HL-60 (cell line): ENCODE data around the gene SAMD10.

ENCODE experiments used
- DNase-seq, 2 experiments: peaks; one replicate each; pipeline ENCODE4 v3.0.0-alpha.2; 2010 to 2020; ENCODE audit warnings: low read depth in 1 of 2, low spot score in 1 of 2
- H3K27ac ChIP-seq: fragments of 250-450 bp; sonication (Bioruptor Pico); replicated peaks from 2 replicates; pipeline ENCODE4 v1.5.1; 2020; ENCODE audit warnings: mild to moderate bottlenecking, moderate library complexity
- H3K27me3 ChIP-seq: fragments of 250-450 bp; sonication (Bioruptor Pico); 2 replicates; pipeline ENCODE4 v1.5.1; 2021; ENCODE audit warnings: mild to moderate bottlenecking, moderate library complexity; ENCODE audit not compliant: insufficient read depth, poor library complexity, severe bottlenecking
- H3K4me3 ChIP-seq: replicated peaks from 2 replicates; pipeline ENCODE4 v1.5.1; 2011; ENCODE audit warnings: mild to moderate bottlenecking, control low read depth, low read length; ENCODE audit not compliant: insufficient read depth
- CTCF ChIP-seq: IDR thresholded peaks from one replicate; pipeline ENCODE4 v1.5.1; 2011; ENCODE audit warnings: low read length, control low read depth, inconsistent platforms; ENCODE audit not compliant: insufficient read depth
- GABPA ChIP-seq: IDR thresholded peaks from 2 replicates; pipeline ENCODE4 v1.6.1; 2012; ENCODE audit warnings: low read depth
- POLR2AphosphoS5 ChIP-seq: IDR thresholded peaks from 2 replicates; pipeline ENCODE4 v1.6.1; 2012; ENCODE audit warnings: low read depth
- REST ChIP-seq: IDR thresholded peaks from 2 replicates; pipeline ENCODE4 v1.6.1; 2012; ENCODE audit warnings: low read depth; ENCODE audit not compliant: insufficient replicate concordance
- SPI1 ChIP-seq: IDR thresholded peaks from 2 replicates; pipeline ENCODE4 v1.6.1; 2012; ENCODE audit warnings: low read depth, mild to moderate bottlenecking, borderline replicate concordance

The SAMD10 gene

GRCh38 chr20:63956664-63957003, 22.8 kb downstream of the SAMD10 start:
- TF ChIP-seq GABPA (no peak), REST (no peak)
- peak overlapping the region; percentile 70 for H3K27ac ChIP-seq

GRCh38 chr20:63955827-63956663, 23.4 kb downstream of the SAMD10 start, which contains the start of gene UCKL1:
Gene UCKL1 (minus strand): TSS chr20:63956416. CDS start chr20:63956372, 44 bp downstream.
- Histone ChIP-seq H3K27me3 (no peaks in the 10 kb centered on the region), H3K27ac (peak within 1 kb of the TSS; percentile 96), H3K4me3 (peak within 1 kb of the TSS; percentile 92)
- peak; percentile 82 to 89 for DNase-seq
- TF ChIP-seq POLR2AphosphoS5 (peak; percentile 67; the same call in 1 of the 2 replicates), CTCF (no peak), GABPA (no peak; the same call in 1 of the 2 replicates), SPI1 (no peak), REST (peak; percentile 28)

More at GRCh38 chr20:63956664-63957003, 22.8 kb downstream of the SAMD10 start:
- Histone ChIP-seq H3K4me3 (peak overlapping the region; percentile 44), H3K27me3 (no peaks in the 10 kb centered on the region)
- DNase-seq: no peak

- no peak for TF ChIP-seq GABPA
- no peak for TF ChIP-seq SPI1
- TF ChIP-seq POLR2AphosphoS5: no peak
- no peak for TF ChIP-seq REST
- TF ChIP-seq CTCF: no peak
- Histone ChIP-seq H3K27me3 (no peaks in the 10 kb centered on the region), H3K27ac (peak overlapping the region; percentile 96), H3K4me3 (peak overlapping the region; percentile 92)
- DNase-seq: peak; percentile 41 to 53
Observed at GRCh38 chr20:63955281-63955826, 24.1 kb downstream of the SAMD10 start.
